ENCODE results near the gene SIN3A. TPM values are rescaled to one million over a fixed set of nuclear protein-coding genes. Genes with fewer than 3 reads are reported as not detected.

The SIN3A gene
- total and polyA plus RNA-seq, 2 of the 4 experiments (the other 2 are of a cell fraction), result 21.2 to 31.5 TPM

GRCh38 chr15:75410196-75410595 lies 41.3 kb downstream of the SIN3A start:
- no peak overlapping the region for H3K18ac ChIP-seq (ENCODE audit: low read depth, low read length)
- H3K23ac ChIP-seq (ENCODE audit: low read depth, low read length), result no peak overlapping the region
- in situ Hi-C loops (cut with MboI; ENCODE audit: low sequenced_read_pairs), result no loop called here
- no peak overlapping the region for H2AFZ ChIP-seq (replicated peaks; ENCODE audit: low read length, poor library complexity)
- no peak overlapping the region for H2BK120ac ChIP-seq (ENCODE audit: low read depth, low read length)
- POLR2A ChIA-PET (ENCODE audit: unreplicated experiment), result no interaction called here
- H4K91ac ChIP-seq (ENCODE audit: insufficient read depth, low read depth, low read length), result no peak overlapping the region
- TF ChIP-seq MXI1 (IDR thresholded peaks at IDR 0.05; ENCODE audit: borderline replicate concordance, low read depth, low read length) (no peak), POLR2A (IDR thresholded peaks at IDR 0.05; ENCODE audit: low read depth, low read length) (no peak), MAFK (IDR thresholded peaks at IDR 0.05; ENCODE audit: low read depth, low read length) (no peak)
- TF ChIP-seq, protein P1, sequence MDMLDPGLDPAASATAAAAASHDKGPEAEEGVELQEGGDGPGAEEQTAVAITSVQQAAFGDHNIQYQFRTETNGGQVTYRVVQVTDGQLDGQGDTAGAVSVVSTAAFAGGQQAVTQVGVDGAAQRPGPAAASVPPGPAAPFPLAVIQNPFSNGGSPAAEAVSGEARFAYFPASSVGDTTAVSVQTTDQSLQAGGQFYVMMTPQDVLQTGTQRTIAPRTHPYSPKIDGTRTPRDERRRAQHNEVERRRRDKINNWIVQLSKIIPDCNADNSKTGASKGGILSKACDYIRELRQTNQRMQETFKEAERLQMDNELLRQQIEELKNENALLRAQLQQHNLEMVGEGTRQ (IDR thresholded peaks at IDR 0.05; ENCODE audit: low read depth, low read length), result no peak
- H3K4ac ChIP-seq (ENCODE audit: low read depth, low read length), result no peak overlapping the region
- DNase-seq, result no peak
- no peak overlapping the region for H3K9ac ChIP-seq (ENCODE audit: low read depth, low read length)
- peaks cover 13 to 18% of the 10 kb centered on the region in 2 experiments for H3K79me1 ChIP-seq (ENCODE audit: low read depth in 1 of 2, low read length in 2 of 2)
- CTCF ChIA-PET, result no interaction called here
- intact Hi-C loops (cut with micrococcal nuclease), result no loop called here
- H3K9me3 ChIP-seq (ENCODE audit: control insufficient read depth, insufficient read depth, low read length), result no peaks in the 10 kb centered on the region
- no peak overlapping the region for H2BK20ac ChIP-seq (ENCODE audit: low read depth, low read length)
- no peak overlapping the region for H3K4me3 ChIP-seq (ENCODE audit: insufficient read depth, low read depth, low read length)
- 100% methylated on average over 2 of the region's 6 CpGs; no CpG with 5 or more reads in 1 of the 2 experiments for WGBS, 2 experiments (ENCODE audit: extremely low coverage in 2 of 2, insufficient read length in 1 of 2)
- no TSS peak for BruUV-seq (replicated peaks)
- H4K8ac ChIP-seq (ENCODE audit: low read depth in 2 of 2, low read length in 2 of 2), result no peak overlapping the region
- H2AK9ac ChIP-seq (replicated peaks; ENCODE audit: low read depth, low read length, poor library complexity), result no peak overlapping the region
- H4K5ac ChIP-seq (ENCODE audit: low read depth, low read length), result no peak overlapping the region
- no peaks in the 10 kb centered on the region; the same call in 1 of the 2 replicates for H3K9me1 ChIP-seq (ENCODE audit: insufficient read depth, low read length)
- no peak overlapping the region for H2BK5ac ChIP-seq (ENCODE audit: low read depth, low read length, poor library complexity, severe bottlenecking)
- no peaks in the 10 kb centered on the region for H3K27me3 ChIP-seq (ENCODE audit: control insufficient read depth, insufficient read depth, low read length)
- peaks cover 55% of the 10 kb centered on the region for H3K36me3 ChIP-seq (ENCODE audit: control insufficient read depth, insufficient read depth, low read length)
- H3K14ac ChIP-seq (replicated peaks; ENCODE audit: low read depth, low read length), result no peak overlapping the region
- H2BK15ac ChIP-seq (ENCODE audit: low read depth, low read length), result no peak overlapping the region
- ATAC-seq (ENCODE audit: low read depth), result no peak
- dilution Hi-C loops (cut with HindIII; ENCODE audit: low sequenced_read_pairs, unreplicated experiment), result no loop called here
- H4K20me1 ChIP-seq (ENCODE audit: insufficient read depth, low read length), result peaks cover 2% of the 10 kb centered on the region; the same call in 1 of the 2 replicates
- H3K4me1 ChIP-seq (ENCODE audit: control insufficient read depth, insufficient read depth, low read length), result no peaks in the 10 kb centered on the region
- no peak overlapping the region for H2AK5ac ChIP-seq (ENCODE audit: low read depth, low read length)
- H3K27ac ChIP-seq (ENCODE audit: insufficient read depth, low read length), result no peak overlapping the region
- H3K4me2 ChIP-seq (ENCODE audit: low read depth, low read length), result no peak overlapping the region
- no peak overlapping the region for H3K56ac ChIP-seq (ENCODE audit: extremely low read depth, insufficient read depth, low read length)

Measured in IMR-90 (cell line).